Iris pigment epithelial cell (primary cell): ENCODE measurements around the gene GNAZ.

Source experiments
- DNase-seq: peaks from one replicate; pipeline ENCODE4 v3.0.0-alpha.2; 2011; ENCODE audit warnings: low read depth

GNAZ gene

GRCh38 chr22:23155143-23155542, 84.8 kb downstream of the GNAZ start:
- no peak for DNase-seq

GRCh38 chr22:23155831-23156230, 85.5 kb downstream of the GNAZ start:
- no peak for DNase-seq

GRCh38 chr22:23156286-23156685, 86.0 kb downstream of the GNAZ start:
- DNase-seq = no peak

- DNase-seq = no peak
Observed at GRCh38 chr22:23157560-23158515, 87.5 kb downstream of the GNAZ start.

GRCh38 chr22:23158516-23159290, 88.4 kb downstream of the GNAZ start:
- no peak for DNase-seq

- no peak for DNase-seq
Observed at GRCh38 chr22:23159291-23159630, 88.9 kb downstream of the GNAZ start.

- no peak for DNase-seq
Observed at GRCh38 chr22:23161029-23161428, 90.7 kb downstream of the GNAZ start.

GRCh38 chr22:23161574-23161973, 91.3 kb downstream of the GNAZ start:
- no peak for DNase-seq

GRCh38 chr22:23163665-23164064, 93.3 kb downstream of the GNAZ start:
- DNase-seq = no peak

GRCh38 chr22:23164091-23164490, 93.8 kb downstream of the GNAZ start:
- DNase-seq = no peak

- no peak for DNase-seq
Observed at GRCh38 chr22:23166042-23166831, 95.9 kb downstream of the GNAZ start.

GRCh38 chr22:23166841-23167616, 96.7 kb downstream of the GNAZ start:
- DNase-seq = no peak

- DNase-seq = no peak
Observed at GRCh38 chr22:23168391-23169042, 98.2 kb downstream of the GNAZ start.

GRCh38 chr22:23169043-23169406, 98.7 kb downstream of the GNAZ start:
- DNase-seq = no peak
